Lower lobe of right lung (tissue), 2 donors: ENCODE measurements around the gene TRUB2. TPM values are rescaled to one million over a fixed set of nuclear protein-coding genes. Genes with fewer than 3 reads are reported as not detected.

Source experiments
- ATAC-seq, 2 donors: fragments of 200-7000 bp; cut with Tn5 transposase; one replicate each; pipeline ENCODE4 v1.9.1; 2020 to 2022; ENCODE audit warnings: mild to moderate bottlenecking in 2 of 2, moderate library complexity in 2 of 2
- DNase-seq: peaks from one replicate; pipeline ENCODE4 v3.0.0-alpha.2; 2020
- H3K27ac ChIP-seq: fragments of 200-600 bp; one replicate; pipeline ENCODE4 v1.8.0; 2022
- H3K27me3 ChIP-seq: fragments of 200-600 bp; one replicate; pipeline ENCODE4 v1.8.0; 2022; ENCODE audit warnings: low read depth
- H3K36me3 ChIP-seq: fragments of 200-600 bp; one replicate; pipeline ENCODE4 v1.8.0; 2022; ENCODE audit warnings: mild to moderate bottlenecking
- H3K4me1 ChIP-seq: fragments of 200-600 bp; one replicate; pipeline ENCODE4 v1.8.0; 2022
- H3K4me3 ChIP-seq: fragments of 200-600 bp; one replicate; pipeline ENCODE4 v1.8.0; 2022; ENCODE audit warnings: mild to moderate bottlenecking
- H3K9me3 ChIP-seq: fragments of 200-600 bp; one replicate; pipeline ENCODE4 v1.8.0; 2022
- intact Hi-C: fragments of 100-400 bp; cut with DNase I; formaldehyde crosslinking; loops from one replicate; pipeline ENCODE4 v1.11.0; 2022
- total RNA-seq: library from RNA; stranded (reverse); fragmentation: NEBNext Ultra II Directional; extraction: Animal tissue kit (Norgen Biotek cat#: 25700); gene quantifications from one replicate; pipeline ENCODE4 v1.2.1, GENCODE V29; 2021
- TF ChIP-seq, protein P1 (sequence below): fragments of 200-600 bp; IDR thresholded peaks from one replicate; pipeline ENCODE4 v1.8.0; 2022; ENCODE audit warnings: antibody characterized with exemption, mild to moderate bottlenecking
- donor health status: DM: no; HTN: yes; CAD: no; lungs with severe emphysema.

Gene TRUB2
- total RNA-seq, 1 donor from 2014 or later: 18.1 TPM

DNA sequence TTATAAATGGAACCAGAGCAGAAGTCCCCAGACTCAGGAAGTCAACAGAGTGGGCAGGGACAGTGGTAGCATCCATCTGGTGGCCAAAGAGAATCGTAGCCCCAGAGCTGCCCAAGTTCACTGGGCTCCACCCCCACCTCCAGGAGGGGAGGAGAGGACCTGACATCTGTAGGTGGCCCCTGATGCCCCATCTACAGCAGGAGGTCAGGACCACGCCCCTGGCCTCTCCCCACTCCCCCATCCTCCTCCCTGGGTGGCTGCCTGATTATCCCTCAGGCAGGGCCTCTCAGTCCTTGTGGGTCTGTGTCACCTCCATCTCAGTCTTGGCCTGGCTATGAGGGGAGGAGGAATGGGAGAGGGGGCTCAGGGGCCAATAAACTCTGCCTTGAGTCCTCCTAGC, 38.6 kb upstream of the TRUB2 start:
- no peaks in the 10 kb centered on the region for H3K27me3 ChIP-seq
- TF ChIP-seq, protein P1, sequence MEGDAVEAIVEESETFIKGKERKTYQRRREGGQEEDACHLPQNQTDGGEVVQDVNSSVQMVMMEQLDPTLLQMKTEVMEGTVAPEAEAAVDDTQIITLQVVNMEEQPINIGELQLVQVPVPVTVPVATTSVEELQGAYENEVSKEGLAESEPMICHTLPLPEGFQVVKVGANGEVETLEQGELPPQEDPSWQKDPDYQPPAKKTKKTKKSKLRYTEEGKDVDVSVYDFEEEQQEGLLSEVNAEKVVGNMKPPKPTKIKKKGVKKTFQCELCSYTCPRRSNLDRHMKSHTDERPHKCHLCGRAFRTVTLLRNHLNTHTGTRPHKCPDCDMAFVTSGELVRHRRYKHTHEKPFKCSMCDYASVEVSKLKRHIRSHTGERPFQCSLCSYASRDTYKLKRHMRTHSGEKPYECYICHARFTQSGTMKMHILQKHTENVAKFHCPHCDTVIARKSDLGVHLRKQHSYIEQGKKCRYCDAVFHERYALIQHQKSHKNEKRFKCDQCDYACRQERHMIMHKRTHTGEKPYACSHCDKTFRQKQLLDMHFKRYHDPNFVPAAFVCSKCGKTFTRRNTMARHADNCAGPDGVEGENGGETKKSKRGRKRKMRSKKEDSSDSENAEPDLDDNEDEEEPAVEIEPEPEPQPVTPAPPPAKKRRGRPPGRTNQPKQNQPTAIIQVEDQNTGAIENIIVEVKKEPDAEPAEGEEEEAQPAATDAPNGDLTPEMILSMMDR: no peak
- no peak overlapping the region for H3K4me3 ChIP-seq
- peaks cover 14% of the 10 kb centered on the region for H3K36me3 ChIP-seq
- no peaks in the 10 kb centered on the region for H3K9me3 ChIP-seq
- DNase-seq (no peak), ATAC-seq (no peak)
- H3K27ac ChIP-seq: peak overlapping the region; percentile 69
- intact Hi-C loops: no loop called here
- peaks cover 22% of the 10 kb centered on the region for H3K4me1 ChIP-seq

- no peaks in the 10 kb centered on the region for H3K9me3 ChIP-seq
- intact Hi-C loops: no loop called here
- no peaks in the 10 kb centered on the region for H3K27me3 ChIP-seq
- peaks cover 13% of the 10 kb centered on the region for H3K4me1 ChIP-seq
- no peak for DNase-seq
- TF ChIP-seq, protein P1: no peak
- H3K36me3 ChIP-seq: peaks cover 32% of the 10 kb centered on the region
- H3K4me3 ChIP-seq: no peak overlapping the region
- ATAC-seq: no peak
- H3K27ac ChIP-seq: no peak overlapping the region
These were observed 36.6 kb upstream of the TRUB2 start for GRCh38 chr9:128358861-128359260.

GRCh38 chr9:128358090-128358489, 35.8 kb upstream of the TRUB2 start:
- DNase-seq (no peak), ATAC-seq (no peak)
- Histone ChIP-seq H3K4me3 (no peak overlapping the region), H3K4me1 (peaks cover 13% of the 10 kb centered on the region), H3K36me3 (peaks cover 37% of the 10 kb centered on the region), H3K27ac (no peak overlapping the region), H3K9me3 (no peaks in the 10 kb centered on the region), H3K27me3 (no peaks in the 10 kb centered on the region)
- intact Hi-C loops: no loop called here
- TF ChIP-seq, protein P1: no peak

- intact Hi-C loops: no loop called here
- Histone ChIP-seq H3K9me3 (no peaks in the 10 kb centered on the region), H3K36me3 (peaks cover 50% of the 10 kb centered on the region), H3K4me1 (no peaks in the 10 kb centered on the region), H3K4me3 (no peak overlapping the region), H3K27ac (no peak overlapping the region), H3K27me3 (no peaks in the 10 kb centered on the region)
- DNase-seq (no peak), ATAC-seq (peak in 1 of 2 donors; percentile 14)
- TF ChIP-seq, protein P1: no peak
These were observed 33.2 kb upstream of the TRUB2 start for GRCh38 chr9:128355451-128355850.

DNA sequence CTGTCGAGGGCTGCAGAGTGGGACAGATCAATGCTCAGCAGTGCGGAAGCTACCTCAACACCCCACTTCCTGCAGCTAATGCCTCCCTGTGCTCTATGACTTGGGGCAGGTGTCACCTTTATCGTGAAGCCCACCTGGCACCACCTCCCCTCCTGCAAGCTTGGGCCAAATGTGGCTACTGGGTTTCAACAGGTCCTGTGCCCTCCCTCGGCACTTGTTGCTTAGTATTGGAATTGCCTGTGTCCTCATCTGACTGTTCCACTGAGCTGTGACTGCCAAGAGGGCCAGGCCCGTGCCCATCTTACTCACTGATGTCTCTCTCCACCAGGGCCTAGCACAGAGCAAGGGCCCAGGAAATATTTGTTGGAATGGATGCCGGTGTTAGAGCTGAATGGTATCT, 27.5 kb upstream of the TRUB2 start:
- Histone ChIP-seq H3K36me3 (peaks cover 79% of the 10 kb centered on the region), H3K9me3 (no peaks in the 10 kb centered on the region), H3K4me1 (no peaks in the 10 kb centered on the region), H3K27me3 (no peaks in the 10 kb centered on the region), H3K4me3 (no peak overlapping the region), H3K27ac (no peak overlapping the region)
- intact Hi-C loops: no loop called here
- ATAC-seq: no peak
- no peak for DNase-seq
- TF ChIP-seq, protein P1: no peak

DNA sequence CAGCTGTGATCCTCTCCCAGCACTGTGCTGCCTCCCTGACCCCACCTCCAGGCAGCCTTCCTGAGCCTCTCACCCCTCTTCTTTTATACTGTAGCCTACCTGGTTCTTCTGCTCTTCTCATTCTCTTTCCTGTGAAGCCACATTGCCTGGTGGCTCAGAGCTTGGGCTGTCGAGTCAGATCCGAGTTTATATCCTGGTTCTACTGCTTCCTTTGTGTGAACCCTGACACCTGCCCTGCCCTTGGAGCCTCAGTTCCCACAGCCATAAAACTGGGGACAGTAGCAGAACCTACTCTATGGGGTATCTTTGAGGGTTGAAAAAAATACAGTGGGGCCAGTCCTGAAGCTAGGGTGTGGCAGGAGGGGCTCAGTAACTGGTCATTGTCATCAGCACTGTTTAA, 26.9 kb upstream of the TRUB2 start:
- TF ChIP-seq, protein P1: no peak
- H3K36me3 ChIP-seq: peaks cover 80% of the 10 kb centered on the region
- H3K27ac ChIP-seq: no peak overlapping the region
- ATAC-seq (no peak), DNase-seq (no peak)
- intact Hi-C loops: no loop called here
- no peaks in the 10 kb centered on the region for H3K9me3 ChIP-seq
- H3K27me3 ChIP-seq: no peaks in the 10 kb centered on the region
- no peaks in the 10 kb centered on the region for H3K4me1 ChIP-seq
- no peak overlapping the region for H3K4me3 ChIP-seq
